Stimulated activated CD4-positive, alpha-beta T cell treated with anti-CD3 and anti-CD28 coated beads, Interleukin-2, amount 100 ng/mL, for 48 hours (primary cell): ENCODE results near the gene ZSCAN10.

Experiments
- DNase-seq, 2 donors: peaks; one replicate each; pipeline ENCODE4 v3.0.0-alpha.2; 2020

The ZSCAN10 gene

GRCh38 chr16:3133844-3134243 lies 34.8 kb upstream of the ZSCAN10 start:
- DNase-seq = no peak

DNA sequence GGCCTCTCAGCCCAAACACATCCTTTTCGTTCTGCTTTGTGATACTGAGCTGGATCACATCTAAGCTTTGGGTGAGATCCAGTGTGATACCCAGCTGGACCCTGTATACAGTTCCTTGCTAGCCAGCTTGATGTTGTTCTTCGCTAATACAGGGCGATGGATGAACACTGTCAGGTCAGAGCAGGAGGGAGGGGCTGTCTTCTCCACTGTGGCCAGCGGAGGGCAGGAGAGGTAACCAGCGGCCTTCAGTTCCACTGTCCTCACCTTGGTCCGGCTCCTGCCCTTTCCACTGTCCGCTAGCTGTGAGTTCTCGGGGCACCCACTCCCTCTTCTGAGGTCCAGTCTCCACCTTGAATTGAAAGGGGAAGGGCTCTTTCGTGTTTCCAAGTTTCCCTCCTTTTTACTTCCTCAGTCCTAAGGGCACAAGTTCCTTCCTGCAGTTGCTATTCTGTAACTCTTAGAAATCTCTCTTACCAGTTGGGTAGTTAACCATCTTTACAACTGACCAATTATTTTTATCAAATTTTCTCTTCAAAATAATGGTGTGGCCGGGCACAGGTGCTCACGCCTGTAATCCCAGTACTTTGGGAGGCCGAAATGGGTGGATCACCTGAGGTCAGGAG lies 32.8 kb upstream of the ZSCAN10 start:
- peak; percentile 32 to 43 for DNase-seq

DNA sequence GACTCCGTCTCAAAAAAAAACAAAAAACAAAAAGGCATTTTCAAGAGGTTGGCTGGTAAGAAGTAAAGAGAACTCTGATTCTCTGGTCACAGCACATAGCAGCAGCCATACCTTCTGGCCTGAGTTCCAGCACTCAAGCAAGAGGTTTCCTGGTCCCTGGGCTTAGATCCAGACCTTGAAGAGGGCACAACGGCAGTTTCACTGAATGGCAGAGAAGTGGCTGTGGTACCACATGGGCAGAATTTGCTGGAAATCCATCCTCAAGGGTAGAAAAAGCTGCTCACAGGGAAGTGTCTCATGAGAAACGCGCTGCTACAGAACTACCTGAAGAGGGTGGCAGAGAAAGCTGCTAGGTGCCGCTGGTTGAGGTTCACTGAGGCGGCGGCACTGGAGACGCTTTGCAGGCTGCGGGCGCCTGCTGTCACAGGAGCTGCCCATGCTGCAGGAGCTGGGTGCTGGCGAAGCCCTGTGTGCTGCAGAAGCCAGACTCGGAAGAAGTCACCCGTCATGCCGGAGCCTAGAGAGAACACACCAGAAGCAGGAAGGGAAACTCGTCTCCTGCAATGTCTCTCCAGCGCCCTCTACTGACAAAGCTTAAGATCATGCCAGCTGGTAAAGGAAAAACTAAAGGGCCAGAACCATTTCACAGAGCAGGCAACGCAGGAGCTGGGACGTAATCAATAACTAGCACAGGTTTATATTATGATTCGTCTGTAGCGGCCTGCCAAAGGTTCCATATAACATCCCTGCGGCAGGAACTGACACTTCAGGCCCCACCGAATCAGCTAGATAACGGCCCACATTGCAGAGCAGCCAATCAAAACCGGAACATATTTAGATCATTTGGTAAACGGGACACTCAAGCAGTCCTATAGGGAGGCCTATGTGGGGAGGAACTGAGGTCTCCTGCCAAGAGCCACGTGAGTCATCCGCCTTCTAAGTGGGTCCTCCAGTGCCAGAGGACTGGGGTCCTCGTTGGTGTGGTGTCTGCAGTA lies 30.3 kb upstream of the ZSCAN10 start:
- peak; percentile 76 to 79 for DNase-seq

DNA sequence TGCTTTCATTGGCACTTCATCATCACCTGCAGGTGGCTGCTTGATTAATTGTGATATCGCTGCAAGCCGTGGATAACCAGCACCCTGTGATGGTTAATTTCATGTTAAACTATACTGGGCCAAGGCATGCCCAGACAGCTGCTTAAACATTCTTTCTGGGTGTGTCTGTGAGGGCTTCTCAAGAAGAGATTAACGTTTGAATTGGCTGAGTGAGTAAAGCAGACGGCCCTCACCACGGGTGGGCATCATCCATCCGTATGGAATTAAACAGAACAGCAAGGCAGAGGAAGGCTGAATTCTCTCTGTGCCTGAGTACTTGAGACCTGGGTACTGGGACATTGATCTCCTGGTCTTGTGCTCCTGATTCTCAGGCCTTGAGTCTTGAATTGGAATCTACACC lies 28.7 kb upstream of the ZSCAN10 start:
- DNase-seq = no peak

DNA sequence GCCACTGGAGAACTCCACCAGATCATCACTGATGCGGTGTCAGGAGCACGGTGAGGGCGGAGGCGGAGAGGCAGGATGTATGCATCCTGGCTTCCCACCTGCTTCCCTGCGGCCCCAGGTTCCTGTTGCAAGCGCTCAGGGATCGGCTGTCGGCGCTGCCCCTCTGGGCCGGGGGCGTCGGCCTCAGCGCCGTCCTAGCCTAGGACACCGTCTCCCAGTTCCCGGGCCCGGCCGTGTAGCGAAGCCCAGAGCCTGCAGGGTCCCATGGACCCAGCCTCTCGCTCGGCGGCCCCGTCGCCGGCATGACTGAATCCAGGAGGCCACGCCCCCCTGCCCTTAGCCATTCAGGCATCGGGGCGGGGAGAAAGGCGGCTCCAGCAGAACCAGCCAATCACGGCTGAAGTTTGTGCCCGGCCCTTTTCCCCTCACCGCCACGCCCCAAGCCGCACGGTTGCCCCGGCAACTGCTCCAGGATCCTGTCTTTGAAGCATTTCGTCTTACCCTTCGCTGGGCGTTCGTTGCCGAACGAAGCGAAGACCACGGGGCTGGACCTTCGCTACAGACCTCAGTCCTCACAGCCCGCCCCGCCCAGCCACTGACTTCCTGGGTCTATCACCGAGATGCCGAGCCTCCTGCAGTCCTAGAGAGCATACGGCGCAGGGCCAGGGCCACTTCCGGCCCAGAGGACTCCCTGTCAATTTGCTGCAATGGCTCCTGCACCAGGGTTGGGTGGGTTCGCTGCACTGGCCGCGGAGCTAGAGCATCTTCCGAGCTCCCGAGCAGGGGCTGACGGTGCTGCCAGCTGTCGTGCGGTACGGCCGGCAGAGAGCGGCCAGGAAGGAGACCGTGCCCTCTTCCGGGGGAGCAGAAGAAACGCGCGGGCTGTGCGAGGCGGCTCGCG lies 25.1 kb upstream of the ZSCAN10 start:
- peak; percentile 96 to 97 for DNase-seq

- DNase-seq = no peak
These were observed 24.0 kb upstream of the ZSCAN10 start for GRCh38 chr16:3122926-3123570.

DNA sequence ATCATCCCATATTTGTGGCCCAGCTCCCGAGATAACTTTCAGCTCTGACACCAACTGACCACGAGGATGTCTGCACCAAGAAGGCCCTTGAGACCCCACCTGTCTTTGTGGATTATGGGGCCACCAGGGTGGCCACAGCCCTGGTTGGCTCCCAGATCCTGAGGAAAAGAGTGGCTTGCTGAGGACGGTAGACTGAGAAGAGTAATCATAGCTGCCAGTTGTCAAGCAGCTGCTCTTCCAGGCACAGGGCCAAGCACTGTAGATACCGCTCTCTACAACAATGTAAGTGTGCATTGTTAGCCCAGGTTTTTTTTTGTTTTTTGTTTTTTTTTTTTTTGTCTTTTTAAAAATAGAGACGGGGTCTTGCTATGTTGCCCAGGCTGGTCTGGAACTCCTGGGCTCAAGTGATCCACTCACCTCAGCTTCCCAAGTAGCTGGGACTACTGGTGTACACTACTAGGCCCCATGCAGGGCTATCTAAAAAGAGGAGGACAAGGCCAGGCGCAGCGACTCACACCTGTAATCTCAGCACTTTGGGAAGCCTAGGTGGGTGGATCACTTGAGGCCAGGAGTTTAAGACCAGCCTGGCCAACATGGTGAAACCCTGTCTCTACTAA lies 22.9 kb upstream of the ZSCAN10 start:
- DNase-seq = no peak

GRCh38 chr16:3120435-3120834 lies 21.3 kb upstream of the ZSCAN10 start:
- DNase-seq = no peak

GRCh38 chr16:3119701-3120408 lies 20.8 kb upstream of the ZSCAN10 start:
- DNase-seq = no peak

GRCh38 chr16:3119286-3119685 lies 20.2 kb upstream of the ZSCAN10 start:
- no peak for DNase-seq

DNA sequence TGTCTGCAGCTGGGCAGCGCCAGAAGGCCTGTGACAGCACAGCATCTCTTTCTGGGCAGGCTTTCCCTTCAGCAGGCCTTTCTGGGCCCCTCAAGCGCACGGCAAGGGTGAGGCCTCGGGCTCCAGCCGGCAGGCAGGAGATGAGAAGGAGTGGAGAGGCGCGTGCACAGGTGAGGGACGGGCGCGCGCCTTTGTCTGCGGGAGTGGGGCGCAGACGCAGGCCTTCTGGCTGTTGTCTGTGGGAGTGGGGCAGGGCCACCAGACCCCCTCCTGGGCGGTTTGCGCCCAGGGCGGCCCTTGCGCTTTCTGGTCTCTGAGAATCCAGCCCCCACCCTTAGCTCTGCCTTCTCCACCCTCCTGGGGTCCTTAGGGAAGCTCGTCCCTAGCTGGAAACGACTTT lies 19.8 kb upstream of the ZSCAN10 start:
- DNase-seq = no peak

GRCh38 chr16:3118204-3118790 lies 19.2 kb upstream of the ZSCAN10 start:
- no peak for DNase-seq

DNA sequence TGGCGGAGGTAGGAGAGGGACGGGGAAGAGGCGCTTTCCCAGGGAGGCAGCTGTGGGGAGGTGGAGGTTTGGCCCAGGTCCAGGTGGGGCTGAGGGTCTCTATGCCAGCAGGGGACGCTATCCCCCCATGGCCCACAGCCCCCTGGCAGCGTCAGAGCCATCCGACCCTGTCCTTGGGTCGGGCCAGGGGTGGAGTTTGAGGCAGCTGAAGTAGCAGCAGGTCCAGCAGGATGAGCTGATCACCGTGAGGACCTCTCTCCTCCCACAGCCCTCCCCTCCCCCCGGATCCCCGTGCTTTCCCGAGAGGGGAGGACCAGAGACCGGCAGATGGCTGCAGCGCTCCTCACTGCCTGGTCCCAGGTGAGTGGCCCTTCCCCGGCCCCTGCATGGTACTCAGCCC lies 16.5 kb upstream of the ZSCAN10 start:
- DNase-seq = no peak

DNA sequence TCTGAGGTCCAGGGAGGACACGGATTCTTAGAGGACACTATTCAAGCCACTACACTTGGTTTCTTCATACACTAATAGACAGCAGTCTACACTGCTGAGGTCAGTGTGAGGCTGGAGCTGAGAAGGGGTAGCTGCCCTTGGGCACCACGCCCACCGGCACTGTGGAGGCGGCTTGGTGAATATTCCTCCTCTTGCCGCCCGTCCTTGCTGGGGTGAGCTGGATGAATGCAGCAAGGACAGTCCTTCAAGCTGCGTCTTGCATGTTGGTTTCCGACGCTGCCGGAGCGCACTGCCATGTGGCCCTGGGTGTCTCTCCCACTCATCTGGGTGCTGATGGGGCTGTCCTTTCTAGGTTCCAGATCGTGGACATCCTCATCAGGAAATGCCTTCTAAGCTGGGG lies 15.9 kb upstream of the ZSCAN10 start:
- DNase-seq = no peak

DNA sequence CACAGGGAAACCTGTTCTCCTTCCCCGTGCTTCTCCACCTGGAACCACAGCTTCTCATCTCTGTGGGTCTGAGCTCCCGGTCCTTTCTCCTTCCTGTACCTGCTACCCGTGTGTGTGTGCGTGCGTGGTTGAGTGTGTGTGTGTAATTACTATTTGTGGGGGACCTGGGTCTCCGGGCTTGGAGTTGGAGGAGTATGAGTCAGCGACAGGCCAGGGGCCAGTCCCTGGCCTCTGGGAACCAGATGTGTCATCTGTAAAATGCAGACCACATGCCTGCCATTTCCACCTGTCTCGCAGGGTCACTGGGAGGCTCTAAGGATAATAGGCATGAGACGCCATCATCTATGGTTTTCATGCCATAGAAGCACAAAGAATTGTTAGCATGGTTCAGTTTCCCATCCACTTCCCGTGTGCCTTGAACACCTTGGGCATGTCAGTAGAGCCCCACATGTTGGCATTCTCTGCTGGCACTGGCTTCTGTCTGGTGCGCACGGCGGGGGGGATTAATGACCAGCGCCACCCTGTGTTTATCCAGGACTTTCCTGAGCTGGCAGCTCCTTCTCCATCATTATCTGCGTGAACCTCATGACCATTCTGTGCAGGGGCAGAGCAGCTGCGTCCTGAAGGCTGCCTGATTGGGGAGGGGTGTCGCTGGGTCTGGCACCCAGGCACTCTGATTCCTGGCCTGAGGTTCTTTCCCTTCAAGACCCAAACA lies 14.8 kb upstream of the ZSCAN10 start:
- DNase-seq = no peak

GRCh38 chr16:3112881-3113574 lies 13.9 kb upstream of the ZSCAN10 start:
- no peak for DNase-seq

- no peak for DNase-seq
These were observed 13.2 kb upstream of the ZSCAN10 start, which contains the start of gene ZNF205 for GRCh38 chr16:3112058-3112880. Gene ZNF205, plus strand, starts transcription at chr16:3112586. Its CDS starts 845 bp downstream, at chr16:3113431.

DNA sequence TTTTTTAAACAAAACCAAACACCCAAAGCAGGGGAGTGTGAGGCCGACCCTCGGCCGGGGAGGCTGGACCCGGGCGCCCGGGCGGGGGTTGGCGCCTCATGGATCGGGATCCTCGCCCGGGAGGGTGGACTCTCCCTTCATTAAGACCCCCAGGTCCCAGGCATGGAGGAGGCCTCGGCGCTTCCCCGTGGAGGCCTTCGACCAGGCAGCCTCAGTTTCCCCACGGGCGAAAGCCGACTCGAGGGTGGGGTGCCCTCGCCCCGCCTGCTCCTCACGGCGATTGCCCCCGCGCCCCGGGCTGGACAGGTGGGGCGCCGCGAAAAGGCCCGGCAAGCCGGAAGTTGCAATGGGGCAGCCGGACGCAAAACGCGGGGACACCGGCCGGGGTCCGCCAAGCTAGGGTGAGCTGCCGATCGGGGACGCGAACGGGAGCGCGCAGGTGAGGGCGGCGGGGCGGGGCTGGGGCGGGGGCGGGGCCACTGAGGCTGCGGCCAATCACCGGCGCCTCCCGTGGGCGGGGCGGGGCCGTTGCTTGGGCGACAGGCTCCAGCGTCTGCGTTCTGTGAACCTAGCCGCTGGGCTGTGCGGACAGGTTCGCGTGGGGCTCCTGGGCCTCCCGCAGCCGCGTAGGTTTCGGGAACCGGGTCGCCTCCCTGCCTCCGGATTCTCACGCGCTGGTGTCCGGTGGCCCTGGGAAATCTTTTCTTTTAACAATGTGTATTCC lies 7.3 kb upstream of the ZSCAN10 start:
- DNase-seq = peak; percentile 91 to 92
